LoVo (cell line): ENCODE measurements around the gene AIF1L.

ENCODE experiments used
- DNase-seq: peaks from one replicate; pipeline ENCODE4 v3.0.0-alpha.2; 2016; ENCODE audit warnings: low spot score

The AIF1L gene

GRCh38 chr9:131096269-131097125 lies at the start of gene AIF1L:
Gene AIF1L, plus strand, starts transcription at chr9:131096531. Its CDS starts 99 bp downstream, at chr9:131096630.
- DNase-seq = peak; percentile 61

- DNase-seq = peak; percentile 64
Measured at GRCh38 chr9:131046581-131047202, 49.6 kb upstream of the AIF1L start.

DNA sequence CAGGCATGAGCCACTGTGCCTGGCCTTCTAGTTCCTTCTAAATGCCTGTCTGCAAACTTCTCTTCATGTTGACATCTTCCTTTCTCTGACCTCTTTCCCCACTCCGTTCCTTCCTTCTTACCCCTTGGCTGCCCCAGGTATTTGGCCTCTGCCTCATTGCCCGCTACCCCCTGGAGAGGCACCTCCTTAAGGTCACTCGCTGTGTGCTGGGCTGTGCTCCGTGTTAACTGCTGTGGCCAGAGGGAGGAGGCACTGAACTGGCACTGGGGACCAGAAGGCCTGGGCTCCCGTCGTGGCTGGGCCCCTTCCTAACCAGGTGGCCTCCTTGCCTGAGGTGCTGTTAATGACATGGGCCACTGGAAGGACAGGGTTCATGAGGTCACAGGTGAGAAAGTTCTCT lies 48.0 kb upstream of the AIF1L start:
- no peak for DNase-seq

GRCh38 chr9:131048820-131049219 lies 47.5 kb upstream of the AIF1L start:
- DNase-seq = no peak

GRCh38 chr9:131049829-131050715 lies 46.3 kb upstream of the AIF1L start:
- no peak for DNase-seq

DNA sequence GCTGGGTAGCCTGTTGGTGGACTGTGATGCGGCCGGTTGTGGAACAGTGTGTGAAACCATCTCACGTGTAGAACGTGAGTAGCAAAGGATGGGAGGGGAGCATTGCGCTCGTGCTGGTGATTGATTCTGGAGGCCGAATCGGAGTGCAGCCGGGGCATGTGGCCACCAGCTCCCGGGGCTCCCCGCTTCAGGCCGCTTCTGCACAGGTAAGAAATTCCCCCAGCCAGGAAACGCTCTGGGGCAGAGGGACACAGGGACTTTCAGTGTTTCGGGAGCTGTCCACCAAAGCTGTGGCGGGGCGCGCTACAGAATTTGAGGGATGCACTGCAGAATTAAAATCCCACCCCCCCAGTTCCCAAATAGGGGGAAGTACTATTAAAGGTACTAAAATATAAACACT lies 45.5 kb upstream of the AIF1L start:
- DNase-seq = no peak

GRCh38 chr9:131051592-131052517 lies 44.5 kb upstream of the AIF1L start:
- DNase-seq = no peak

GRCh38 chr9:131053896-131054295 lies 42.4 kb upstream of the AIF1L start:
- no peak for DNase-seq

GRCh38 chr9:131056781-131057506 lies 39.4 kb upstream of the AIF1L start:
- no peak for DNase-seq

- DNase-seq = no peak
Measured at GRCh38 chr9:131060900-131061630, 35.3 kb upstream of the AIF1L start.

DNA sequence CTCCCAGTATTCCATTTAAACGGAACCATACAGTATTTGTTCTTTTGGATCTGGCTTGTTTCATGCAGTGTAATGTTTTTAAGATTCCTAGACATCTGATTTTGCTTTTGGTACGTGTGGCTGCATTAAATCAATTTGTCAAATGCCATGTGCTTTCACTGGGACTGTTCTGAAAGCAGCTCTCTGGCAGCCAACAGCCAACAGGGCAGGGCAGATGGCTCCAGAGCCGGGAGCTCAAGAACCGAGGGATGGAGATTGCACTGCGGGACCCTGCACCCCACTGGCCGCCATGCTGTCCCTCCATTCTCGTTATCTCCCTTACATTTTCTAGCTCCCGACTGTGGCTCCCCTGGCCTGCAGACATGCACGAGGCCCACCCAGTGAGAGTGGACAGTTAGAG lies 33.4 kb upstream of the AIF1L start:
- DNase-seq = no peak

- DNase-seq = no peak
Measured at GRCh38 chr9:131065599-131065998, 30.7 kb upstream of the AIF1L start.

GRCh38 chr9:131067625-131068024 lies 28.7 kb upstream of the AIF1L start:
- DNase-seq = no peak

- DNase-seq = no peak
Measured at GRCh38 chr9:131068076-131068816, 28.1 kb upstream of the AIF1L start.

DNA sequence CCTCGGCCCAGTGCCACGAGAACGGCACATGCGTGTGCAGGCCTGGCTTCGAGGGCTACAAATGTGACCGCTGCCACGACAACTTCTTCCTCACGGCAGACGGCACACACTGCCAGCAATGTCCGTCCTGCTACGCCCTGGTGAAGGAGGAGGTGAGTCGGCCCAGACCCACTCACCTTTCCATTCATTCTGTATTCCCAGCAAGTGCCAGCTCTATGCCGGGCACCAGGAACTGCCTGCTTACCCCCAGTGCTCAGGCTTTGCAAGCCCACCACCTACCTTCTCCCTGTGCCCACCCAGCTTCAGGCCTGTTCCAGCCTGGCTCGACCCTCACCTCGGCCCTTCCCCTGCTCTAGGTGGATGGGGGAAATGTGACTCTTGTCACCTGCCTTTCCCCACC lies 26.6 kb upstream of the AIF1L start:
- DNase-seq = no peak

DNA sequence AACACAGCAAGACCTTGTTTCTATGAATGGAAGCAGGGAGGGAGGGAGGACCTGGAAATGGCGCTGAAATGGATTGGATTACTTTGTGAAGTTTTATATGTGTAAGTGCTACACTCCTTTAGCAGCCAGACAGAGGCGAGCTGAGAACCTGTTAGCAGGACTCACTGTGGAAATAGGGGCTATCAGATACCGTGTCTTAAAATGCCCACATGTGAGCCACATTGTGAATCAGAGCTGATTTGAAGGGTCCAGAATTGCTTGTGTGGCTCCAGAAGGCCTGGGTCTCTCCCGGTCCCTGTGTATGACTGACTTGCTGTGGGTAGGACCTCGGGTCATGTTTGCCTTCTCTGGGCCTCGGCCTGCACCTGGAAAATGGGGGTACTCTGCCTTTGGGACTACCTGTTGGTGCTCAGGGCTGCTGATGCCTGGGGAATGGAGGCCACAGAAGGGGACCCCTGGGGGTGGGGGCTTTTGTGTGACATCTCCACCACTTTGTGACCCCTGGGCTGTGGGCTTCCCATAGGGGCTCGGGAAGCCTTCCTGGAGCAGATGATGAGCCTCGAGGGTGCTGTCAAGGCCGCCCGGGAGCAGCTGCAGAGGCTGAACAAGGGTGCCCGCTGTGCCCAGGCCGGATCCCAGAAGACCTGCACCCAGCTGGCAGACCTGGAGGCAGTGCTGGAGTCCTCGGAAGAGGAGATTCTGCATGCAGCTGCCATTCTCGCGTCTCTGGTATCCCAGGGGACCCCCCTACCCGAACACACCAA lies 24.0 kb upstream of the AIF1L start:
- no peak for DNase-seq

DNA sequence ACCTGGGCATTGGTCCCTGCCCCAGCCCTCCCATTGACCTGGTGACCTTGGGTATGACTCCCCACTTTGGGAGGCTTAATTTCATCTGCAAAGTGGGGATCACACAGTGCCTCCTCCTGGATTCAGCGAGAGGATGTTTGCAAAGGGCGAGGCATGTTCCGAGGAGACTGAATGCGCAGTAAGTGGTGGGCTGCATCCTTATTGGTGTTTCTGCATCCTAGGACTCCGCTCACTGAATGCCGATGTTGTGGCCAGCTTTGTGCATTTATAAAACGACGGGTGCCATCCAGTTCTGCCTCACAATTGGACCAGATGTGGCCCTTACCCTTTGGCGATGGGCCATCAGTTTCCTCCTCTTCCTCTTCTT lies 23.5 kb upstream of the AIF1L start:
- DNase-seq = no peak

DNA sequence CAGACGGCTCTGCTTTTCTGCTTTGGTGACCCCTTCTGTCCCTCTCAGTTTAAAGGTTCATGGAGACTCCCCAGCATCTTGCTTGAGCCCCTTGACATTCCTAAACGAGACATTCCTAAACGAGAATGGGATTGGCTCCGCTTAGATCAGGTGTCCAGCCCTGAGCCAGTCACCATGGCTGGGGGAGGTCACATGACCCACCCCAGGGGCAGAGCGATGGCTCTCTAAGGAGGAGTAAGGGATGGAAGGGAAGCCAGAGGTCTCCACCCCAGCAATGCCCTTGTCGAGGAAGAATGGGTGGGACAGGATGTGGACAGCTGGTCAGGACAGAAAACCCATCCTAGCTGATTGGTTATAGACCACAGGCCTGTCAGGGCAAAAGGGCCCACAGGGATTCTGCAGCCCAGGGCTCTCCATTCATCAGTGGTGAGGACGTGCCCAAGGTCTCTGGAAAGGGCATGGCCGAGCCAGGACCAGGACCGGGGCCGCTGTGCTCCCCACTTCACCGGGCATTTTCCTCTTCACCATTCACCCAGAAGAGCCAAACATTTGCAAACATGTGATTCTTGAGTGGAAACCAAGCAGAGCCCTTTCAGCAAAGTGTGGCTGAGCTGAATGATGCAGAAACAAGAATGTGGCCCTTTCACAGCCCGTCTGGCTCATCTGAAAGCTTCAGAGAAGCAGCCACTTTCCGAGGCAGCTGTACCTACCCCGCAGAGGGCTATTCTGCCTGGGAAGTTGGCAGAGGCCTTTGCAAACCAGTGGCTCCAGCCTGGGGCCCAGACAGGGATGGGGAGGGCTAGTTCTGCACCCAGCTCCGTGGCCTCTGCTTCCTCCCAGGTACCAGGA lies 19.8 kb upstream of the AIF1L start:
- no peak for DNase-seq
